HTERT RPE-1 (cell line): ENCODE data around the gene SDF4.

Source experiments
- in situ Hi-C: fragments of 300-500 bp; cut with MboI; formaldehyde crosslinking; loops from 4 replicates; pipeline ENCODE4 v1.14.3; 2020; ENCODE audit warnings: low sequenced_read_pairs

SDF4 gene

GRCh38 chr1:1213345-1214265 is 18.2 kb downstream of the SDF4 start, which contains the start of gene TNFRSF4:
TSS of gene TNFRSF4 (minus strand) at chr1:1214153. CDS start at chr1:1214127, 26 bp downstream.
- in situ Hi-C loops, result no loop called here

DNA sequence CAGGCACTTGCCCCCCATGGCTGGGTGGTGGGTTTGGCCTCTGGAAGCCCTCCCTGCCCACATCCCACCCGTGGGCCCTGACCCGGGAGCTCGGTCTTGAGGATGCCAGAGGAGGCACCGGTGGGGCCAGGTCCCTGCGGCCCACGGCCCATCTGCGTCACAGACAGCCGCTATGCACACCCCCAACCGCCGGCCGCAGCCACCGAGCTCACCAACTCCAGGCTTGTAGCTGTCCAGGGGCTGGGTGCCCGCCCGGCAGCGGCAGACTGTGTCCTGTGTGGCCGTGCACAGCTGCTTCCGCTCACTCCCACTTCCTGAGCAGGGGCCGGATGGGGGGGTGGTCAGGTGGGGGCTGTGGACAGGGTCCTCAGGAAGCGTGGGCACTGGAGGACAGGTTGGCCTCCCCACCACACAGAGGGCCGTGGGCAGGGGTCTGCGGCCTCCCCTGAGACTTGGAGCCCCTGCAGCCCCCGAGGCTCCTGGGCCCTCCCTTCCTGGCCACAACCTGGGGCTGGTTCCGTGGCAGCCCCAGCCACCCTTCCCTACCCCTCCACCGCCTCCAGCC is 18.9 kb downstream of the SDF4 start:
- in situ Hi-C loops, result no loop called here

- in situ Hi-C loops, result no loop called here
Observed at GRCh38 chr1:1211541-1212441, 20.0 kb downstream of the SDF4 start.

- in situ Hi-C loops, result no loop called here
Observed at GRCh38 chr1:1210726-1211540, 20.9 kb downstream of the SDF4 start.

- in situ Hi-C loops, result no loop called here
Observed at GRCh38 chr1:1208713-1209433, 22.9 kb downstream of the SDF4 start.

- in situ Hi-C loops, result no loop called here
Observed at GRCh38 chr1:1207571-1207892, 24.3 kb downstream of the SDF4 start.

DNA sequence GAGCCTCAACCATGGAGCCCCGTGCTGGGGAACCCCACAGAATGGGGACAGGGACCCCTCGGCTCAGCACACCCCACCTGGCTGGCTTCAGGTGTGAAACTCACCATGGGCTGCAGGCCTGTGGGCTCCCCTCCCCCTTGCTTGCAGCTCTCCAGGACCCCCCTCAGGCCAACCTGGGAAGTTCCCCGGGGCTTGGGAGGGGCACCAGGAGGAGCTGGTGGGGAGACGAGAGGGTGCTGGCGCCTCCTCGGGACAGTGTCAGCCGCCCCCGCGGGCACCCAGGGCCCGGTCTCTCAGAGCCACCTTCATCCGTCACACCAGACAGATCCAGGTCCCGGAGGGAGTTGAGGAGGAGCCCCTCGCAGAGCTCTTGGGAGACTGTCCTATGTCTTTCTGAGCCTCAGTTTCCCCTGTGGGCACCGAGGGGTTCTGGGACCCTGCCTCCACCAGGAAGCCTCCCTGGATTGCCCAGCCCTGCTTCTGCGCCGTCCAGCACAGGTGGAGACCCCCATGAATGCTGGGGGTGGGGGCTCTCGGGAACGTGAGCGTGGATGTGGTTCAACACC is 24.8 kb downstream of the SDF4 start:
- in situ Hi-C loops, result no loop called here

- in situ Hi-C loops, result no loop called here
Observed at GRCh38 chr1:1206376-1206965, 25.3 kb downstream of the SDF4 start, which contains the start of gene TNFRSF18. TSS of gene TNFRSF18 (minus strand) at chr1:1206592. CDS start at chr1:1206571, 21 bp downstream.

DNA sequence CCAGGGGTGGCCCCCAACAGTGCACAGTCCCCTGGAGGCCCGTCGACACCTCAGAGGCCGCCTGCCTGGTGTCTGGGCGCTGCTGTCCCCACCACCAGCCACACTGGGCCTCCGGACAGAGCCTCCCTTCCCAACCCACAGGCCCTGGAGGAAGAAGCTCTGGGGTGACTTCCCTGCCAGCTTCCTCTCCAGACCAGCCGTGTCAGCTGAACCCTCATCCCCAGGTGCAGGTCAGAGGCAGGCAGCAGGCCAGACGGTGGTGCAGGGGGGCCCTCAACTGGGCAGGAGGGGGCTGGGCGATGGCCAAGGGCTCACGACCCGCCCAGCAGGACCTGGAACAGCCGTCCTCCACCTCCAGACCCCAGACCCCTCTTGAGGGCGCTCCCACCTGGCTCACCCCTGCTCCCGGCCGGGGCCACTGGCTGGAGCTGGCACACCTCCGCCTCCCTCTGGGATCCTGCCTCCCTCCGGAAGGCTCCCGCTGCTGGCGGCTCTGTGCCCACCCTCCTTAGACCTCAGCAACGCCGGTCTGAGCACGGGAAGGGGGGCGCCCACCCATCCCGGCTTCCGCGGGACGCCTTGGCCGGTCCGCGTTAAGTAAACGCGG is 25.9 kb downstream of the SDF4 start:
- in situ Hi-C loops, result no loop called here

DNA sequence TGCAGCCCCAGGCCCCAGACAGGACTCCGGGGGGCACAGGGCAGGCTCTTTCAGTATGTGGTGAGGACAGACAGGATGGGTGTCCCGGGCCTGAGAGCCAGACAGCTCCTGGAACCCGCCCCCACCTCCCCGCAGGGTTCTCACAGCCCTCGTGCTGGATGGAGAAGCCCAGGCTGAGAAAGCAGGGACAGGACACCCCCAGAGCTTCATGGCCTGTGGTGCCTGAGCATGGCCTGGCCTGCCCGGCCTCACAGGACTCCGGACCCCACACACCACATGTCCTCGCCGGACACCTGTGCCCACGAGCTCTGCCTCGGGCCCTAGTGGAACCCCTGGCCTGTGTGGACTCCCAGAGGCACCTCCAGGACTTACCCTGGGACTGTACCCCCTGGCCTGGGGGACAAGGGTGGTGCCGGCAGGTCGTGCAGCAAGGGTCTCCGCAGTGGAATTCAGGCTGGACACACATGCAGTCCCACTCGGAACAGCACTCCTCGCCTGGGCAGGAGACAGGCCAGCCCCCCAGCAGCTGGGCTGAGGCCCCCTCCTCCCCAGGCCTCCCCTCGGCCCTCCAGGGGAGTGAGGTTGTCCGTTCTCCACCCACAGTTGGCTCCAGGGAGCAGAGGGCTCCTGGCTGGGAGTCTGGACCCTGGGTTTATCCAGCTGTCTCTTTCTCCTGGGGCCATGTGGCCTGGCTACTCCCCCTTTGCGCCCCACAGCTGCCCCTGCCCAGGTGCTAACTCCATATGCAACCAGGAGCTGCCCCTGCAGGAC is 26.6 kb downstream of the SDF4 start:
- in situ Hi-C loops, result no loop called here

GRCh38 chr1:1204425-1204920 is 27.3 kb downstream of the SDF4 start:
- in situ Hi-C loops, result no loop called here

DNA sequence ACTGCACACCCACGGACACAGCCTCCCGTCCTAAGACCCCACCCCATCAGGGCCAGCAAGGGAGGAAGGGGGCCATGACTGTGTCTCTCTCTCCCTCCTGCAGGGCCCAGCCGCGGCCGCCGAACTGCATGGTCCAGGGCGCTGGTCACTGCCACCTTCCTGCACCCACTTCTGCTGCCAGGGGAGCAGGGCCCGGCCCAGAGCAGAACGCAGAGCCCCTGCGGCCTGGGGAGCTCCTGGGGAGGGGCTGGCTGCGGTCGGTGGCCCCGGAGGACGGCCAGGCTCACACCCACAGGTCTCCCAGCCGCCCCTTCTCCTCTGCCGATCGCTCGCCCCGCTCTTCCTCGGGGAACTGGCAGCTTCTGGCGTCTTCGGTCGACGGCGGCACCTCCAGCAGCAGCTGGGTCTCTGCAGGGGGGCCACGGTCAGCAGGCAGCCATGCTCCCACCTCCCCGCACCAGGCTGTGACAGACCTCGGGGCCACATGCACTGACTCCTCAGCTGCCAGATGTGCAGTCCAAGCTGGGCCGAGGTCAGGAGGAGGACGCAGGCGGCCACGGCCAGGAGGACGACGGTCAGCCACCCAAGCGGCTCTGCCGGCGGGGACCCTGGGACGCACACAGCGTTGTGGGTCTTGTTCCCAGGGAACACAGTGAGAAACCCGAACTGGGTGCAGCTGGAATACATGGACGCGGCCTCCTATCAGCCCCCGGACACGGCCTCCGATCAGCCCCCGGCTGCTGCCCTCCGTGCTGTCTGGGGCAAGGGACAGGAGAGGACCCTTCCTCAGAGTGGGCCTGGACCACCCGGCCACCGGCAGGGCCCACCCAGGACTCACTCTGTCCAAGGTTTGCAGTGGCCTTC is 28.0 kb downstream of the SDF4 start:
- in situ Hi-C loops, result no loop called here

DNA sequence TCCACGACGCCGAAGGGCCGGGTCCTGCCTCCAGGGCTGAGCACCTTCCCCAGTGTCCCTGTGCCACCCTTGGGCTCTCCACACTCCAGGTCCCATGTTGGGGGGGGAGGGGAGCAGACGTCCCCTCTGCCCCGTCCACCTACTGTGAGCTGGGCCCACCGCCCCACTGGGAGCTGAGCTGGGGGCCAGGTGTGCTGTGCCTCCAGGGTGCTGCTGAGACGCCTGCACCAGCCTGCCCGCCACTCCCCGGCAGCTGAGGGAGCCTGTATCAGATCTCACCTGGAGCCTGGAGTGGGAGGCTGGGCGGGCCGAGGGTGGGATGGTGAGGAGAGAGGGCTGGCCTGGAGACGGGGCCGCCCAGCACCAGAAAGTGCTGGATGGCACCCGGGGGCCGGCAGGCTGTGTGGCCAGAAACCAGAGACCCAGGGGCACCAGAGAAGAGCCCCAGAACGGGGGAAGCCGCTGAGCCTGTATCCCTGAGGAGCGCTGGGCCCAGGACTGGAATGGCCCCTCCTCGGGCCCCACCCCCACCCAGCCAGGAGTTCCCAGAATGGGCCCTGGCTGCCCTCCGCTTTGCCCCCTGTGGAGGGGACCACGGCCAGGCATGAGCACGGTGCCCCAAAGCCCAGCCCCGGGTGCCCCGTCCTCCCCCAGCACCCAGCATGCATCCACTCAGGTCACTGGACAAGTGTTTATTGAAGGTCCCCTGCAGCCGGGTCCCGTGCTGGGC is 28.8 kb downstream of the SDF4 start:
- in situ Hi-C loops, result no loop called here

- in situ Hi-C loops, result no loop called here
Observed at GRCh38 chr1:1200876-1201810, 30.7 kb downstream of the SDF4 start.
